HAP-1 (cell line): ENCODE results near the gene NLE1.
"Not testable (repeated sequence)": the region's sequence is repeated elsewhere in the genome, so short reads cannot be mapped to it uniquely, and the experiment has no call there.

Source experiments
- DNase-seq, 2 experiments: peaks; one replicate each; pipeline ENCODE4 v3.0.0-alpha.2; 2016 to 2020; ENCODE audit warnings: low spot score in 2 of 2
- H3K27me3 ChIP-seq: fragments of 250-450 bp; sonication (Bioruptor Pico); 2 replicates; pipeline ENCODE4 v1.5.1; 2020; ENCODE audit warnings: low read depth, mild to moderate bottlenecking, moderate library complexity
- H3K36me3 ChIP-seq: fragments of 250-450 bp; sonication (Bioruptor Pico); replicated peaks from 2 replicates; pipeline ENCODE4 v1.5.1; 2020; ENCODE audit warnings: mild to moderate bottlenecking
- H3K4me1 ChIP-seq: fragments of 250-450 bp; sonication (Bioruptor Pico); 2 replicates; pipeline ENCODE4 v1.5.1; 2020; ENCODE audit warnings: mild to moderate bottlenecking
- H3K4me3 ChIP-seq: fragments of 250-450 bp; sonication (Bioruptor Pico); 2 replicates; pipeline ENCODE4 v1.5.1; 2020; ENCODE audit warnings: mild to moderate bottlenecking, moderate library complexity
- H3K9me3 ChIP-seq: fragments of 250-450 bp; sonication (Bioruptor Pico); 2 replicates; pipeline ENCODE4 v1.5.1; 2020; ENCODE audit warnings: mild to moderate bottlenecking, moderate library complexity
- in situ Hi-C: fragments of 300-500 bp; cut with MboI; formaldehyde crosslinking; loops from 3 replicates; pipeline ENCODE4 v1.14.3; 2020; ENCODE audit warnings: low sequenced_read_pairs, inconsistent platforms, mixed read lengths

The NLE1 gene

GRCh38 chr17:35130392-35130791, 11.7 kb downstream of the NLE1 start:
- no peak overlapping the region for H3K4me3 ChIP-seq
- H3K27me3 ChIP-seq: no peaks in the 10 kb centered on the region
- no peaks in the 10 kb centered on the region; the same call in 1 of the 2 replicates for H3K9me3 ChIP-seq
- H3K36me3 ChIP-seq: peaks cover 44% of the 10 kb centered on the region
- DNase-seq: no peak
- in situ Hi-C loops: no loop called here
- no peaks in the 10 kb centered on the region for H3K4me1 ChIP-seq

- no peaks in the 10 kb centered on the region for H3K27me3 ChIP-seq
- H3K9me3 ChIP-seq: no peaks in the 10 kb centered on the region; the same call in 1 of the 2 replicates
- in situ Hi-C loops: loop anchor here (10.0 kb wide), 2 partner anchors 595 to 705 kb away; no protein-coding TSS in a partner anchor
- no peak overlapping the region for H3K4me3 ChIP-seq
- peaks cover 40% of the 10 kb centered on the region for H3K36me3 ChIP-seq
- no peaks in the 10 kb centered on the region for H3K4me1 ChIP-seq
- DNase-seq: no peak
Observed at GRCh38 chr17:35129973-35130351, 12.1 kb downstream of the NLE1 start.

GRCh38 chr17:35129154-35129972, 12.7 kb downstream of the NLE1 start:
- Histone ChIP-seq H3K27me3 (no peaks in the 10 kb centered on the region), H3K36me3 (peaks cover 34% of the 10 kb centered on the region), H3K4me3 (no peak overlapping the region), H3K4me1 (no peaks in the 10 kb centered on the region), H3K9me3 (no peaks in the 10 kb centered on the region; the same call in 1 of the 2 replicates)
- no peak for DNase-seq
- in situ Hi-C loops: loop anchor here (10.0 kb wide), 2 partner anchors 595 to 705 kb away; no protein-coding TSS in a partner anchor

GRCh38 chr17:35127751-35128514, 14.2 kb downstream of the NLE1 start:
- in situ Hi-C loops: loop anchor here (10.0 kb wide), 2 partner anchors 593 to 703 kb away; no protein-coding TSS in a partner anchor
- Histone ChIP-seq H3K9me3 (no peaks in the 10 kb centered on the region; the same call in 1 of the 2 replicates), H3K4me1 (no peaks in the 10 kb centered on the region), H3K27me3 (no peaks in the 10 kb centered on the region), H3K4me3 (no peak overlapping the region), H3K36me3 (peaks cover 20% of the 10 kb centered on the region)
- DNase-seq: no peak

GRCh38 chr17:35121315-35121714, 20.8 kb downstream of the NLE1 start, which contains the start of gene FNDC8:
TSS of gene FNDC8 (plus strand) at chr17:35121615. CDS start at chr17:35121694, 79 bp downstream.
- Histone ChIP-seq H3K9me3 (no peaks in the 10 kb centered on the region), H3K36me3 (no peaks in the 10 kb centered on the region; the same call in 1 of the 2 replicates), H3K4me1 (peaks cover 7% of the 10 kb centered on the region; the same call in 1 of the 2 replicates), H3K4me3 (no peak within 1 kb of the TSS), H3K27me3 (no peaks in the 10 kb centered on the region)
- no peak for DNase-seq
- in situ Hi-C loops: loop anchor here (5.0 to 10.0 kb wide), 3 partner anchors 124 to 697 kb away; no protein-coding TSS in a partner anchor

- H3K9me3 ChIP-seq: no peaks in the 10 kb centered on the region
- peaks cover 7% of the 10 kb centered on the region for H3K4me1 ChIP-seq
- no peaks in the 10 kb centered on the region for H3K27me3 ChIP-seq
- peak; percentile 83 to 92 for DNase-seq
- in situ Hi-C loops: loop anchor here (5.0 to 10.0 kb wide), 3 partner anchors 122 to 695 kb away; no protein-coding TSS in a partner anchor
- H3K36me3 ChIP-seq: peaks cover 4% of the 10 kb centered on the region; the same call in 1 of the 2 replicates
- H3K4me3 ChIP-seq: peak within 1 kb of the TSS; percentile 68
Observed at GRCh38 chr17:35119370-35120165, 22.5 kb downstream of the NLE1 start, which contains the start of gene RAD51D. TSS of gene RAD51D (minus strand) at chr17:35119860. CDS start at chr17:35119613, 247 bp downstream.

GRCh38 chr17:35117984-35118383, 24.1 kb downstream of the NLE1 start:
- in situ Hi-C loops: no loop called here
- Histone ChIP-seq H3K36me3 (peaks cover 4% of the 10 kb centered on the region; the same call in 1 of the 2 replicates), H3K9me3 (no peaks in the 10 kb centered on the region), H3K27me3 (no peaks in the 10 kb centered on the region), H3K4me3 (no peak overlapping the region), H3K4me1 (peaks cover 7% of the 10 kb centered on the region)
- DNase-seq: peak in 1 of 2 experiments; percentile 46

GRCh38 chr17:35116845-35117244, 25.3 kb downstream of the NLE1 start:
- DNase-seq: no peak
- in situ Hi-C loops: no loop called here
- H3K36me3 ChIP-seq: peaks cover 4% of the 10 kb centered on the region; the same call in 1 of the 2 replicates
- peaks cover 7% of the 10 kb centered on the region for H3K4me1 ChIP-seq
- no peaks in the 10 kb centered on the region for H3K27me3 ChIP-seq
- H3K9me3 ChIP-seq: no peaks in the 10 kb centered on the region
- no peak overlapping the region for H3K4me3 ChIP-seq

GRCh38 chr17:35110791-35111190, 31.3 kb downstream of the NLE1 start:
- in situ Hi-C loops, H3K9me3 ChIP-seq, DNase-seq, H3K27me3 ChIP-seq, H3K4me3 ChIP-seq: not testable (repeated sequence)
- H3K36me3 ChIP-seq: peaks cover 17% of the 10 kb centered on the region
- peaks cover 13% of the 10 kb centered on the region for H3K4me1 ChIP-seq

GRCh38 chr17:35104844-35105450, 37.2 kb downstream of the NLE1 start:
- Histone ChIP-seq H3K4me3 (no peak overlapping the region), H3K9me3 (peaks cover 10% of the 10 kb centered on the region), H3K36me3 (peaks cover 45% of the 10 kb centered on the region), H3K27me3 (no peaks in the 10 kb centered on the region), H3K4me1 (peaks cover 13% of the 10 kb centered on the region)
- in situ Hi-C loops: no loop called here
- no peak for DNase-seq

- H3K9me3 ChIP-seq: no peaks in the 10 kb centered on the region
- no peak for DNase-seq
- peaks cover 4% of the 10 kb centered on the region for H3K4me1 ChIP-seq
- H3K36me3 ChIP-seq: peaks cover 54% of the 10 kb centered on the region
- in situ Hi-C loops: no loop called here
- no peak overlapping the region for H3K4me3 ChIP-seq
- H3K27me3 ChIP-seq: no peaks in the 10 kb centered on the region
Observed at GRCh38 chr17:35103271-35103670, 38.8 kb downstream of the NLE1 start.

- H3K9me3 ChIP-seq: no peaks in the 10 kb centered on the region
- no peak for DNase-seq
- peaks cover 49% of the 10 kb centered on the region for H3K36me3 ChIP-seq
- no peak overlapping the region for H3K4me3 ChIP-seq
- no peaks in the 10 kb centered on the region for H3K4me1 ChIP-seq
- in situ Hi-C loops: no loop called here
- H3K27me3 ChIP-seq: no peaks in the 10 kb centered on the region
Observed at GRCh38 chr17:35101725-35102124, 40.4 kb downstream of the NLE1 start.
